WTC11 (cell line): ENCODE data around the gene TBC1D22B. TPM values are rescaled to one million over a fixed set of nuclear protein-coding genes. Genes with fewer than 3 reads are reported as not detected.

Source experiments
- ATAC-seq: fragments of 200-7000 bp; cut with Tn5 transposase; 2 replicates; pipeline ENCODE4 v1.10.0; 2021; ENCODE audit warnings: mild to moderate bottlenecking, moderate library complexity
- CTCF ChIA-PET: fragments of 300-600 bp; sonication (Branson Sonifier 250); formaldehyde crosslinking; loops from one replicate; lab custom pipeline; 2021; ENCODE audit warnings: antibody characterized with exemption; lab: Charles Lee
- POLR2A ChIA-PET: fragments of 350-600 bp; sonication (Branson Sonifier 250); formaldehyde crosslinking; loops from one replicate; lab custom pipeline; 2021; ENCODE audit warnings: antibody characterized with exemption; lab: Charles Lee
- DNase-seq: peaks from one replicate; pipeline ENCODE4 v3.0.0; 2021; ENCODE audit warnings: low spot score
- H3K27ac Mint-ChIP-seq: 2 replicates; pipeline ENCODE4 v1.8.0; 2021; ENCODE audit warnings: mixed read lengths
- H3K27me3 Mint-ChIP-seq: 2 replicates; pipeline ENCODE4 v1.8.0; 2021; ENCODE audit warnings: low read depth, mild to moderate bottlenecking, moderate library complexity, mixed read lengths
- H3K36me3 Mint-ChIP-seq: 2 replicates; pipeline ENCODE4 v1.8.0; 2021; ENCODE audit warnings: mixed read lengths
- H3K4me1 Mint-ChIP-seq: 2 replicates; pipeline ENCODE4 v1.8.0; 2022; ENCODE audit warnings: mixed read lengths
- H3K4me3 Mint-ChIP-seq: 2 replicates; pipeline ENCODE4 v1.8.0; 2021; ENCODE audit warnings: mild to moderate bottlenecking, moderate library complexity, mixed read lengths
- H3K9me3 Mint-ChIP-seq: 2 replicates; pipeline ENCODE4 v1.8.0; 2021; ENCODE audit warnings: mixed read lengths
- AR ChIP-seq: fragments of 250-450 bp; sonication (Bioruptor Pico); IDR thresholded peaks from 2 replicates; pipeline ENCODE4 v1.9.0; 2021; ENCODE audit warnings: mild to moderate bottlenecking
- ATF6 ChIP-seq: sonication (generic); formaldehyde crosslinking; IDR thresholded peaks from 2 replicates; pipeline ENCODE4 v1.8.1; 2023; ENCODE audit warnings: mild to moderate bottlenecking, missing genetic modification reagents
- CTCF ChIP-seq: fragments of 200-600 bp; IDR thresholded peaks from 2 replicates; pipeline ENCODE4 v1.8.0; 2022; ENCODE audit warnings: antibody characterized with exemption
- ETV6 ChIP-seq: sonication (generic); formaldehyde crosslinking; IDR thresholded peaks from 2 replicates; pipeline ENCODE4 v1.8.1; 2022; ENCODE audit warnings: mild to moderate bottlenecking, missing genetic modification reagents
- FOXK1 ChIP-seq: sonication (generic); formaldehyde crosslinking; IDR thresholded peaks from 2 replicates; pipeline ENCODE4 v1.8.0; 2022; ENCODE audit warnings: mild to moderate bottlenecking, moderate library complexity, missing genetic modification reagents
- HMGA2 ChIP-seq: fragments of 250-450 bp; sonication (Bioruptor Pico); IDR thresholded peaks from 2 replicates; pipeline ENCODE4 v1.4.0; 2021; ENCODE audit warnings: mild to moderate bottlenecking, moderate library complexity
- IRF2 ChIP-seq: sonication (generic); formaldehyde crosslinking; IDR thresholded peaks from 2 replicates; pipeline ENCODE4 v1.8.0; 2022; ENCODE audit warnings: low read depth, missing genetic modification reagents, borderline replicate concordance
- NFYB ChIP-seq: sonication (generic); formaldehyde crosslinking; conservative IDR thresholded peaks from 2 replicates; pipeline ENCODE4 v1.8.0; 2022; ENCODE audit warnings: low read depth, missing genetic modification reagents
- PRDM15 ChIP-seq: sonication (generic); formaldehyde crosslinking; IDR thresholded peaks from 2 replicates; pipeline ENCODE4 v1.8.0; 2022; ENCODE audit warnings: missing genetic modification reagents
- RELA ChIP-seq: sonication (generic); formaldehyde crosslinking; IDR thresholded peaks from 2 replicates; pipeline ENCODE4 v1.8.1; 2022; ENCODE audit warnings: missing genetic modification reagents, mild to moderate bottlenecking, borderline replicate concordance
- SOX15 ChIP-seq: fragments of 250-450 bp; sonication (Bioruptor Pico); IDR thresholded peaks from 2 replicates; pipeline ENCODE4 v1.9.0; 2021; ENCODE audit warnings: mild to moderate bottlenecking
- ZBTB43 ChIP-seq: sonication (generic); formaldehyde crosslinking; IDR thresholded peaks from 2 replicates; pipeline ENCODE4 v1.8.1; 2023; ENCODE audit warnings: mild to moderate bottlenecking, missing genetic modification reagents
- ZNF138 ChIP-seq: sonication (generic); formaldehyde crosslinking; conservative IDR thresholded peaks from 2 replicates; pipeline ENCODE4 v1.8.1; 2022; ENCODE audit warnings: mild to moderate bottlenecking, moderate library complexity, missing genetic modification reagents
- ZNF232 ChIP-seq: sonication (generic); formaldehyde crosslinking; IDR thresholded peaks from 2 replicates; pipeline ENCODE4 v1.8.0; 2022; ENCODE audit warnings: mild to moderate bottlenecking, missing genetic modification reagents
- ZNF263 ChIP-seq: sonication (generic); formaldehyde crosslinking; IDR thresholded peaks from 2 replicates; pipeline ENCODE4 v1.8.1; 2022; ENCODE audit warnings: low read depth, mild to moderate bottlenecking, moderate library complexity, missing genetic modification reagents
- ZSCAN18 ChIP-seq: fragments of 250-450 bp; sonication (Bioruptor Pico); IDR thresholded peaks from 2 replicates; pipeline ENCODE4 v2.1.2; 2022; ENCODE audit warnings: mild to moderate bottlenecking, moderate library complexity
- total RNA-seq: library from RNA; stranded (reverse); gene quantifications from 3 replicates; pipeline ENCODE4 v1.2.3, GENCODE V29; 2021

Gene TBC1D22B
- total RNA-seq, 1 experiment from 2014 or later = 16.4 TPM

GRCh38 chr6:37351027-37351426, 93.5 kb downstream of the TBC1D22B start:
- peaks cover 19% of the 10 kb centered on the region for H3K27me3 Mint-ChIP-seq
- CTCF ChIA-PET = interaction anchor here (1.1 kb wide), 1 partner anchor 25 kb away, joined by 4 read pairs; no protein-coding TSS in a partner anchor
- DNase-seq = no peak
- POLR2A ChIA-PET = no interaction called here
- no peak for ATAC-seq
- H3K4me3 Mint-ChIP-seq = no peak overlapping the region
- no peaks in the 10 kb centered on the region; the same call in 1 of the 2 replicates for H3K36me3 Mint-ChIP-seq
- peaks cover 16% of the 10 kb centered on the region for H3K4me1 Mint-ChIP-seq
- no peak overlapping the region for H3K27ac Mint-ChIP-seq
- TF ChIP-seq AR = no peak
- TF ChIP-seq IRF2 (CRISPR knock-in tag) = no peak
- no peak for TF ChIP-seq ATF6 (CRISPR knock-in tag)
- TF ChIP-seq PRDM15 (CRISPR knock-in tag) = no peak
- TF ChIP-seq SOX15 = no peak
- TF ChIP-seq NFYB (CRISPR knock-in tag) = no peak
- no peak for TF ChIP-seq RELA (CRISPR knock-in tag)
- no peak for TF ChIP-seq CTCF
- no peak for TF ChIP-seq ZSCAN18 (CRISPR knock-in tag)
- TF ChIP-seq ETV6 (CRISPR knock-in tag) = no peak
- no peak for TF ChIP-seq ZNF138
- no peak for TF ChIP-seq FOXK1
- TF ChIP-seq ZNF263 (CRISPR knock-in tag) = no peak
- TF ChIP-seq ZBTB43 (CRISPR knock-in tag) = no peak
- TF ChIP-seq HMGA2 = no peak
- no peak for TF ChIP-seq ZNF232 (CRISPR knock-in tag)
- TF ChIP-seq, all 79 proteins: peak for 0
- peaks cover 6% of the 10 kb centered on the region for H3K9me3 Mint-ChIP-seq
